Fibroblast of the aortic adventitia (primary cell): ENCODE results near the gene BPIFA1. TPM values are rescaled to one million over a fixed set of nuclear protein-coding genes. Genes with fewer than 3 reads are reported as not detected.

Experiments
- DNase-seq: peaks from one replicate; pipeline ENCODE4 v3.0.0-alpha.2; 2010; ENCODE audit warnings: low read depth
- H3K4me3 ChIP-seq: 2 replicates; pipeline ENCODE4 v1.5.1; 2011; ENCODE audit warnings: low read depth, mild to moderate bottlenecking, control low read depth, low read length, moderate library complexity
- CTCF ChIP-seq: IDR thresholded peaks from 2 replicates; pipeline ENCODE4 v1.5.1; 2011; ENCODE audit warnings: mild to moderate bottlenecking, low read length, control low read depth, inconsistent platforms; ENCODE audit not compliant: insufficient read depth
- total RNA-seq: library from RNA; depleted of rRNA; stranded (reverse); fragments of >200 nt; gene quantifications from 2 replicates; pipeline ENCODE4 v1.2.3, GENCODE V29; 2012; ENCODE audit warnings: low replicate concordance

BPIFA1 gene
- total RNA-seq, 1 donor = not detected

GRCh38 chr20:33249456-33249855 lies 13.7 kb downstream of the BPIFA1 start:
- TF ChIP-seq CTCF = no peak
- DNase-seq = no peak
- no peak overlapping the region for H3K4me3 ChIP-seq

- DNase-seq = no peak
- TF ChIP-seq CTCF = no peak
- H3K4me3 ChIP-seq = no peak overlapping the region
Observed at GRCh38 chr20:33250666-33251065, 14.9 kb downstream of the BPIFA1 start.

DNA sequence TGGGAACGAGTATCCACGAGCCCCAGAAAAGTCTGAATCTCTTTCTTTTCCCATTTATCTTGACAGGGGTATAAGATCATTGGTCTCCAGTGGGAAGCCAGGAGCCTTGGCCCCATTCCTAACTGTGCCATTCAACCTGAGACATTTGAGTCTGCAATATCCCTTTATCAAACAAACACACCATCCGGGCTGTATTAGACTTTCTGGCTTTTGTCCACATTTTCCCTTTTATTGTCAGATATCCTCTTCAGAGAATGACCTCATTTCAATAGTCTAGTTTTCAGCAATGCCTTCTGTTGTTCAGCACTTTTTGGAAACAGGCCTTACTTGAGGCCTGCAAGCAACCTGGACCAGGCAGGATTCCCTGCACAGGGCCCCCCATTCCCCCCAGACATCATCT lies 15.7 kb downstream of the BPIFA1 start:
- no peak for DNase-seq
- no peak overlapping the region for H3K4me3 ChIP-seq
- no peak for TF ChIP-seq CTCF

- H3K4me3 ChIP-seq = no peak overlapping the region
- no peak for DNase-seq
- TF ChIP-seq CTCF = no peak
Observed at GRCh38 chr20:33252460-33252859, 16.7 kb downstream of the BPIFA1 start.

GRCh38 chr20:33255005-33255404 lies 19.2 kb downstream of the BPIFA1 start:
- no peak for TF ChIP-seq CTCF
- no peak overlapping the region for H3K4me3 ChIP-seq
- no peak for DNase-seq

DNA sequence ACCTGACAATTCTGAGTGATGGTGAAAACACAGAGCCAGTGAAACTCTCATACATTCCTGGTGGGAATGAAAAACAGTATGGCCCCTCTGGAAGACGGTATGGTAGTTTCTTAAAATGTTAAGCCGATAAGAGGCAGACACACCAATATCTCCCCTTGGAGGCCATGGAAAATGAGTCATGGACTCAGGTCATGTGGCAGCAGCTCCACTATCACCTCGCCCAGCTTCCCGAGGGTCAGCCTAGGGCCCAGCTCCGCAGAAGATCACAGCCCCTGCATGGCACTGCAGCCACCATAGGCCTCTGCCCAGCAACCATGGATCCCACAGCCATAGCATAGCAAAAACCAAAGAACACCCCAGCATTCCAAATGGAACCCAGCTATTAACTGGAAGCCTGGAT lies 21.4 kb downstream of the BPIFA1 start:
- TF ChIP-seq CTCF = no peak
- no peak for DNase-seq
- H3K4me3 ChIP-seq = no peak overlapping the region

DNA sequence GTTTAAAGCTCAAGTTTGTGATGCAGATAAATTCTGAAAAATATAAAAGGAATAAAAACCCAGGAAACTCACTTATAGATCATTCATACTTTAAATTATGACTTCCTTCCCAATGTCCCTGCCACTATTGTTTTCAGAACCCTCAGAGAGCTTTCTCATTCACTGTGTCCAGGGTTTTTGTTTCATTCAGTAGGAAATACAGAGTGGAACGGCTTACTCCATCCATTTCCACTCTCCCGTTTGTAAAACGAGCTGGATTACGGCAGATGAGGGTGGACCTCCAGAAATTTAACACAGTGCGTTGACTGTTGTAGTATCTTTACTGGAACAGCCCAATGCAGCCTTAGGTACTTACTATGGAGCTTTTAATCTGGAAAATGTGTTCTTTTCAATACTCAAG lies 23.6 kb downstream of the BPIFA1 start:
- TF ChIP-seq CTCF = no peak
- DNase-seq = no peak
- no peak overlapping the region for H3K4me3 ChIP-seq
